K562 (cell line): Measurements from ENCODE around the gene SPATA16. TPM values are rescaled to one million over a fixed set of nuclear protein-coding genes. Genes with fewer than 3 reads are reported as not detected.

ENCODE experiments used
- BACH1 ChIP-seq: fragments of 200-800 bp; sonication (Bioruptor generic); IDR thresholded peaks from 2 replicates; pipeline ENCODE4 v1.6.1; 2016; ENCODE audit warnings: missing genetic modification characterization, missing compliant biosample characterization
- CEBPB ChIP-seq: fragments of 450-650 bp; IDR thresholded peaks from 2 replicates; pipeline ENCODE4 v1.6.1; 2016; ENCODE audit warnings: missing genetic modification characterization, missing compliant biosample characterization
- NFXL1 ChIP-seq: fragments of 450-650 bp; formaldehyde crosslinking; IDR thresholded peaks from 2 replicates; pipeline ENCODE4 v1.4.0; 2021; ENCODE audit warnings: mild to moderate bottlenecking
- POLR2H ChIP-seq: IDR thresholded peaks from 2 replicates; pipeline ENCODE4 v1.6.1; 2016; ENCODE audit warnings: missing genetic modification characterization, low read depth, mild to moderate bottlenecking, control low read depth, missing compliant biosample characterization, moderate library complexity
- RBM22 ChIP-seq: fragments of 200-400 bp; formaldehyde crosslinking; IDR thresholded peaks from 2 replicates; pipeline ENCODE4 v1.6.1; 2018; ENCODE audit warnings: low read length, low read depth; ENCODE audit not compliant: poor library complexity, severe bottlenecking
- SAFB ChIP-seq: fragments of 200-400 bp; formaldehyde crosslinking; IDR thresholded peaks from 2 replicates; pipeline ENCODE4 v1.6.1; 2017; ENCODE audit warnings: low read depth, low read length, borderline replicate concordance
- SMAD4 ChIP-seq: fragments of 250-450 bp; sonication (Bioruptor Pico); conservative IDR thresholded peaks from 2 replicates; pipeline ENCODE4 v1.8.0; 2021; ENCODE audit warnings: inconsistent platforms, mild to moderate bottlenecking, moderate library complexity
- ZSCAN32 ChIP-seq: fragments of 450-650 bp; formaldehyde crosslinking; IDR thresholded peaks from 2 replicates; pipeline ENCODE4 v1.4.0; 2020; ENCODE audit warnings: mild to moderate bottlenecking, moderate library complexity
- ZZZ3 ChIP-seq: fragments of 450-650 bp; IDR thresholded peaks from 2 replicates; pipeline ENCODE4 v1.6.1; 2016; ENCODE audit warnings: antibody characterized with exemption, mild to moderate bottlenecking, moderate library complexity
- polyA plus RNA-seq, 8 experiments: library from polyadenylated mRNA; depleted of rRNA in 4 of 8; stranded (reverse) in 5 of 8; unstranded in 3 of 8; fragments of >200 nt; fragmentation: Nextera tagmentation in 2 of 8; fragmentation: Illumina TruSeq in 1 of 8; extraction: Ambion mirVana in 2 of 8; extraction: Trizol in 1 of 8; gene quantifications; 2 replicates each; pipeline versions ENCODE4 v1.2.1 to v1.2.3, GENCODE V29; 2011 to 2014; ENCODE audit warnings: inconsistent platforms in 1 of 8, missing spikeins in 1 of 8
- total RNA-seq, 7 experiments: library from RNA; depleted of rRNA in 6 of 7; stranded (reverse); fragments of >200 nt in 6 of 7; fragmentation: Illumina TruSeq in 2 of 7; extraction: Trizol in 2 of 7; gene quantifications; 2 replicates each; pipeline versions ENCODE4 v1.2.1 to v1.2.3, GENCODE V29; 2011 to 2021; ENCODE audit warnings: low replicate concordance in 1 of 7
- TF ChIP-seq, protein P1 (sequence below): fragments of 450-650 bp; IDR thresholded peaks from 2 replicates; pipeline ENCODE4 v1.6.1; 2016; ENCODE audit warnings: missing biosample characterization, missing genetic modification characterization
- TF ChIP-seq, protein P2 (sequence below): fragments of 250-450 bp; sonication (Bioruptor Pico); IDR thresholded peaks from 2 replicates; pipeline ENCODE4 v1.8.0; 2022; ENCODE audit warnings: moderate library complexity, mild to moderate bottlenecking, inconsistent platforms

Gene SPATA16
- total and polyA plus RNA-seq, 9 of the 15 experiments (the other 6 are each of a cell fraction or from before 2014, with no cell fraction given), result not detected

DNA sequence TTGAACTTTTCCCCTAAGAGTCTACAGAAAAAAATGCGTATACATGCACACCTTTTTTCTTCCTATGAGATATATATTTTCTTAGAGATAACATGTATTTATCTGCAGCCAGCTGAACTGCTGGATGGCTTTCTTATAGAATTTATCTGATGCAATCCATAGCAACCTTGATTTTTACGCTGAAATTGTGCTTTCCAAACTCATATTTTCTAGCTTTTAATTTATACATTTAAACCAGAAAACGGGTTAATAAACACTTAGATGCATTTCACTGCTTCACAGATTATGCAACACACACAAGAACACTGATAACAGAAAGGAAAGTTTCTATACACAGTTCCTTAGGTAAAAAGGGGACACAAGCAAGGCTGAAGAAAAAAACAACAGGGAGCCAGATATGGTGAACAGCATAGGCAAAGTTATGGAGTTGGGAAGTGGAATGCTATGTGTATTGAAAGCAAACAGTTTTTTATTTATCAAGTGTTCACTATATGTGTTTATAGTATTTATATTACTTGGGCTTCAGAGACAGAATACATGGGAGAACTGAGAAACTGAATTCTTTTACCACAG is 149.5 kb downstream of the SPATA16 start (continued):
- TF ChIP-seq BACH1 (tag) (0 out of 2 replicates have a peak, but pooled peaks have one; percentile 21), CEBPB (tag) (peak; percentile 89), SAFB (no peak), POLR2H (tag) (peak; percentile 36; the same call in 1 of the 2 replicates), SMAD4 (CRISPR knock-in tag) (0 out of 2 replicates have a peak, but pooled peaks have one; percentile 48), ZSCAN32 (CRISPR knock-in tag) (peak; percentile 68; the same call in 1 of the 2 replicates), NFXL1 (no peak), ZZZ3 (no peak), RBM22 (no peak)
- TF ChIP-seq, protein P1, sequence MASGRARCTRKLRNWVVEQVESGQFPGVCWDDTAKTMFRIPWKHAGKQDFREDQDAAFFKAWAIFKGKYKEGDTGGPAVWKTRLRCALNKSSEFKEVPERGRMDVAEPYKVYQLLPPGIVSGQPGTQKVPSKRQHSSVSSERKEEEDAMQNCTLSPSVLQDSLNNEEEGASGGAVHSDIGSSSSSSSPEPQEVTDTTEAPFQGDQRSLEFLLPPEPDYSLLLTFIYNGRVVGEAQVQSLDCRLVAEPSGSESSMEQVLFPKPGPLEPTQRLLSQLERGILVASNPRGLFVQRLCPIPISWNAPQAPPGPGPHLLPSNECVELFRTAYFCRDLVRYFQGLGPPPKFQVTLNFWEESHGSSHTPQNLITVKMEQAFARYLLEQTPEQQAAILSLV, result 0 out of 2 replicates have a peak, but pooled peaks have one; percentile 26
- TF ChIP-seq, protein P2, sequence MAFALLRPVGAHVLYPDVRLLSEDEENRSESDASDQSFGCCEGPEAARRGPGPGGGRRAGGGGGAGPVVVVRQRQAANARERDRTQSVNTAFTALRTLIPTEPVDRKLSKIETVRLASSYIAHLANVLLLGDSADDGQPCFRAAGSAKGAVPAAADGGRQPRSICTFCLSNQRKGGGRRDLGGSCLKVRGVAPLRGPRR, result no peak
